Activated T-helper 17 cell treated with anti-CD3 and anti-CD28 coated beads, Interleukin-2, amount 50 U/mL, for 72 hours (primary cell): Measurements from ENCODE around the gene ABHD17A. TPM values are rescaled to one million over a fixed set of nuclear protein-coding genes. Genes with fewer than 3 reads are reported as not detected.

Experiments
- ATAC-seq: fragments of 150-1000 bp; cut with Tn5 transposase; replicated peaks from 2 replicates; pipeline ENCODE4 v1.10.0; 2021; ENCODE audit warnings: mild to moderate bottlenecking, moderate library complexity
- H3K27ac Mint-ChIP-seq: one replicate; pipeline ENCODE4 v1.8.0; 2022; ENCODE audit warnings: mixed read lengths
- H3K27me3 Mint-ChIP-seq: one replicate; pipeline ENCODE4 v1.8.0; 2022; ENCODE audit warnings: mixed read lengths
- H3K36me3 Mint-ChIP-seq: one replicate; pipeline ENCODE4 v1.8.0; 2022; ENCODE audit warnings: low read depth, mild to moderate bottlenecking, mixed read lengths
- H3K4me1 Mint-ChIP-seq: one replicate; pipeline ENCODE4 v1.8.0; 2022; ENCODE audit warnings: mixed read lengths
- H3K4me3 Mint-ChIP-seq: one replicate; pipeline ENCODE4 v1.8.0; 2022; ENCODE audit warnings: mild to moderate bottlenecking, mixed read lengths
- H3K9me3 Mint-ChIP-seq: one replicate; pipeline ENCODE4 v1.8.0; 2022; ENCODE audit warnings: mixed read lengths
- total RNA-seq, 2 donors: library from RNA; stranded (reverse); gene quantifications; one replicate each; pipeline ENCODE4 v1.2.3, GENCODE V29; 2022

ABHD17A gene
- total RNA-seq, 2 donors from 2014 or later: 84.4 to 109 TPM

DNA sequence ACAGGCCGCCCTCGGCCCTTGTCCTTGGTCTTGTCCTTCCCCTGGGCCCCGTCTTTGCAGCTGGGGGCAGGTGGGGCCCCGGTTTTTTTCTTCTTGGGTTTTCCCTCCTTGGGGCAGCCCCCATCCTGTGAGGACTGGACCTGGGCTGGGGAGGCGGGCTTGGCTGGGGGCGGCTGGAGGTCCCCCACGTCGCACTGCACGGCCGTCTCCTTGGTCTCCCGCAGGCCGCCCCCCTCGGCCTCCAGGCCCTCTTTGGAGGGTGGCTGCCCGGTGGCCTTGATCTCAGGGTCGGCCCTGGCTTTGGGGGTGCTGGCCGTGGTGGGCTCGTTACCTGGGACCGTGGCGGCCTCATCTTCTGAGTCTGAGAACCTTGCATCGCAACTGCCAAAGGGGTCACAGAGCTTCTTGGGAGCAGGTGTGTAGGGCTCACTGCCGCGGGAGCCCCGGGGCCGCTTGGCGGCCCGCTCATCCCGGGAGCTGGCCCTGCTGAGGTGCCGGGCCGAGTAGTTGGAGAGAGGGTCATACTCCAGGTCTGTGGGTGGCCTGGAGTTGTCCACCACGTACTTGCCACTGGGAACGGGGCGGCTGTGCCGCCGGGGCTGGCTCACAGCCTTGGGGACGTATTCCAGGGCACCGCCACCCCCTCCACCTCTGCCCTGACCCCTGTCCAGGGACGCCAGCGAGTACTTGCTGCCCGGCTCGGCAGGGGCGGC, 57.6 kb downstream of the ABHD17A start:
- Mint-ChIP-seq H3K27ac (no peak overlapping the region), H3K9me3 (no peaks in the 10 kb centered on the region), H3K27me3 (no peaks in the 10 kb centered on the region), H3K4me3 (no peak overlapping the region), H3K4me1 (no peaks in the 10 kb centered on the region), H3K36me3 (peaks cover 44% of the 10 kb centered on the region)
- no peak for ATAC-seq

Other genes starting within 250 kb of the ABHD17A start
- 10 to 100 TPM; 53.6 to 87.0 TPM for gene TCF3, start 232.9 kb downstream of the ABHD17A start, total RNA-seq
- gene ONECUT3, start 132.0 kb downstream of the ABHD17A start, total RNA-seq: not detected
- 10 to 100 TPM; 10.1 to 44.8 TPM for gene ATP8B3, start 73.2 kb downstream of the ABHD17A start, total RNA-seq
- gene REXO1, start 37.0 kb downstream of the ABHD17A start, total RNA-seq: 10 to 100 TPM; 39.7 to 50.0 TPM
- gene KLF16, start 21.9 kb downstream of the ABHD17A start, total RNA-seq: 10 to 100 TPM; 16.3 to 32.9 TPM
- gene ADAT3, start 19.9 kb upstream of the ABHD17A start, total RNA-seq: 10 to 100 TPM; 11.6 to 12.2 TPM
- gene SCAMP4, start 19.9 kb upstream of the ABHD17A start, total RNA-seq: 10 to 100 TPM; 31.7 to 36.4 TPM
- 10 to 100 TPM; 50.2 to 50.7 TPM for gene CSNK1G2, start 55.7 kb upstream of the ABHD17A start, total RNA-seq
- gene BTBD2, start 130.2 kb upstream of the ABHD17A start, total RNA-seq: 10 to 100 TPM; 44.2 to 56.0 TPM
- 100 to 1,000 TPM; 280 to 525 TPM for gene MKNK2, start 165.7 kb upstream of the ABHD17A start, total RNA-seq
- 100 to 1,000 TPM; 271 to 387 TPM for gene MOB3A, start 210.8 kb upstream of the ABHD17A start, total RNA-seq
- 100 to 1,000 TPM in 1 of 2 donors, 10 to 100 TPM in 1; 13.9 to 143 TPM for gene IZUMO4, start 211.4 kb upstream of the ABHD17A start, total RNA-seq